GM12873 (cell line): Measurements from ENCODE around the gene SNPH.
A peak's percentile ranks its signal among the peaks of the same experiment; 100 is the strongest.

Experiments used
- CTCF ChIP-seq: IDR thresholded peaks from 2 replicates; pipeline ENCODE4 v1.5.1; 2012; ENCODE audit warnings: low read depth, mild to moderate bottlenecking, moderate library complexity, low read length, control low read depth; ENCODE audit not compliant: insufficient read depth; ENCODE audit errors: missing control alignments

The SNPH gene

GRCh38 chr20:1324598-1325172, 58.6 kb downstream of the SNPH start:
- TF ChIP-seq CTCF: no peak

- TF ChIP-seq CTCF: peak; percentile 19
Measured at GRCh38 chr20:1325173-1326030, 59.3 kb downstream of the SNPH start.

DNA sequence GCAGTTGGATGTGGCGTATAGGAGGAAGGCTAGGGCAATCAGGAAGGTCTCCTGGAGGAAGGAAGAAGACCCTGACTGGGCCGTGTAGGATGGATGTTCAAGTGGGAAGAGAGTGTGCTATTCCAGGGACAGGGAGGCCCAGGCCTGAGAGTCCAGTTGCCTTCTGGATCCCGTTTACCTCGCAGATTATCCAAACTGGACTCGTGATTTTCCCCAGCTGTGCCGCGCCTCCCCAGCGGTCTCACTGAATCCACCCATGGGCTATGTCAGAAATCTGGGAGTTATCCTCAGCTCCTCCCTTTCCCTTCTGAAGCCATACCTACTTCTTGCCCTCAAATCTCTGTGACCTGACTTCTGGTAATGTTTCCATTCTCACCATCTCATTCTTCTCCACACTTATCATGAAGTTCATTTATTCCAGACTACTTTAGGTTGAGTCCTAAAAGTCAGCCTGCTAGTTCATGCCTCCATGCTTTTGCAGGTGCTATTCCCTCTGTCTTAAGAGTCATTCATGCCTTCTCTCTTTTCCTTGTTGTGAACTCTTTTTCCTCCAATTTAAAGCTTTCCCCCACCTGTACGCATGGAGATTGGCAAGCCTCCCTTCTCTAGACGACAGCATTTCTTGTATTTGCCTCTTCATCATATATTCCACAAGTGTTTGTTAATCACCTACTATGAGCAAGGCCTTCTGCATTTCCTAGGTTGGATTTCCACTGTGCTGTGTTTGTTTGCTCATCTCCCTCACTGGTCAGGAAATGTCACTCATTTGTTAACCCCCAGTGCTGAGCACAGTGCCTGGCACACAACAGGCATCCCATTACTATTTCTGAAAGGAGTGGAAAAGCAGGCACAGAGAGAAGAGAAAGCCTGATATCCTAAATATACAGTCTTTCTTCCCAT, 60.2 kb downstream of the SNPH start:
- TF ChIP-seq CTCF: no peak

- TF ChIP-seq CTCF: no peak
Measured at GRCh38 chr20:1327241-1327653, 61.2 kb downstream of the SNPH start.

- no peak for TF ChIP-seq CTCF
Measured at GRCh38 chr20:1327827-1328679, 62.0 kb downstream of the SNPH start.

DNA sequence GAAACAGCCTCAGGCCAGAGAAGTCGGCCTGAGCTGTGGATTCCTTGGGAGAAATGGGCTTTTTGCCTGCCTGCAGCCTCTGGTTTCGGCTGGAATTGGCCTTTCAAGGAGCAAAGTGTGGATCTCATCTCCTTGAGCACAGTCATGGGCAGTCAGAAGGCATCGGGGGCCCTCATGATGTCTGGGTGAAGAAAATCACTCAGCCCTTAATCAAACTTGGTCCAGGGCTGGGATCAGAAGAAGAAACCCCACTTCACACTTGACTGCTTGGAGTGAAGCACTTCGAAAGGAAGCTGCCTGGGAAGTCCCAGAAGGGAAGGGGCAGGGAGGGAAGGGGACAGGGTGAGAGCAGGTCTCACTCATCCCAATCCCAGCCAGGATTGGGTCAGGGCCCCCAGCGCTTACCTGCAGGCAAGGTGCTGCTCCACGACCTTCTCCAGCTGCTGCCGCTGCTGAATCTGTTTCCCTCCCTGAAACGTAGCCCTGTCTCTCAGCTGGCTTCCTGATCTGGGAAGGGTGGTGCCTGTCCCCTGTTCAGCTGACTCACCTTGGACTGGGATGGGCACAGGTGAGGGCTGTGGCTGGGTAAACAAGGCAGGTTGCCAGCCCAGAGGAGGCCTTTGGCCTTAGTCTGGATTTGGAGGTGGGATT, 62.7 kb downstream of the SNPH start, which contains the start of gene SDCBP2:
SDCBP2 (minus strand) TSS at position 460 of the 651 bp plus-strand sequence. CDS start 8,723 bp downstream, outside the sequence.
- TF ChIP-seq CTCF: no peak
